Mesothelial cell of epicardium (in vitro differentiated cells): Measurements from ENCODE around the gene HOXB3. TPM values are rescaled to one million over a fixed set of nuclear protein-coding genes. Genes with fewer than 3 reads are reported as not detected.

Experiments
- DNase-seq, 2 experiments: peaks; one replicate each; pipeline ENCODE4 v3.0.0; 2021; ENCODE audit warnings: low spot score in 2 of 2; ENCODE audit not compliant: unreplicated experiment in 2 of 2
- H3K27ac Mint-ChIP-seq: 2 replicates; pipeline ENCODE4 v1.8.0; 2021; ENCODE audit warnings: mixed read lengths
- H3K27me3 Mint-ChIP-seq: 2 replicates; pipeline ENCODE4 v1.8.0; 2021; ENCODE audit warnings: low read depth, mixed read lengths
- H3K36me3 Mint-ChIP-seq: 2 replicates; pipeline ENCODE4 v1.8.0; 2021; ENCODE audit warnings: mixed read lengths
- H3K4me1 Mint-ChIP-seq: 2 replicates; pipeline ENCODE4 v1.8.0; 2021; ENCODE audit warnings: mixed read lengths
- H3K4me3 Mint-ChIP-seq: 2 replicates; pipeline ENCODE4 v1.8.0; 2021; ENCODE audit warnings: mild to moderate bottlenecking, moderate library complexity, mixed read lengths
- H3K9me3 Mint-ChIP-seq: 2 replicates; pipeline ENCODE4 v1.8.0; 2021; ENCODE audit warnings: mixed read lengths
- CTCF ChIP-seq: fragments of 200-600 bp; sonication (generic); IDR thresholded peaks from one replicate; pipeline ENCODE4 v1.5.0; 2021; ENCODE audit warnings: antibody characterized with exemption; ENCODE audit not compliant: unreplicated experiment
- total RNA-seq: library from RNA; stranded (reverse); gene quantifications from 3 replicates; pipeline ENCODE4 v1.2.1, GENCODE V29; 2021

The HOXB3 gene
- total RNA-seq, 1 donor from 2014 or later, result 303 TPM

DNA sequence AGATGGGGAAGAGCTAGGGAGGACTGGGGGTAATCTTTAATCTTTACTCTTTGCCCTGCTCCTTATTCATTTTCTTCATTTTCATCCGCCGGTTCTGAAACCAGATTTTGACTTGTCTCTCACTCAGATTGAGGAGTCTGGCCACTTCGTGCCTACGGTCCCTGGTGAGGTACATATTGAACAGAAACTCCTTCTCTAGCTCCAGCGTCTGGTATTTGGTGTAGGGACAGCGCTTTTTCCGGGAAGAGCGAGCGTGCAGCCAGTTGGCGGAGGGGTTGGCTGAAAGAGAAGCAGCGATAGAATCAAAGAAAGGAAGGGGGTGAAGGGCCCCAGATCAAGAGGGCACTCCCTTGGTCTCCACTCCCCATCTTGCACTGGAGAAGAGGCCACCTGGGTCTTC, 32.8 kb upstream of the HOXB3 start:
- H3K4me1 Mint-ChIP-seq, result peaks cover 62% of the 10 kb centered on the region
- TF ChIP-seq CTCF, result no peak
- peaks cover 78% of the 10 kb centered on the region for H3K27me3 Mint-ChIP-seq
- no peak overlapping the region for H3K27ac Mint-ChIP-seq
- peaks cover 18% of the 10 kb centered on the region for H3K36me3 Mint-ChIP-seq
- no peaks in the 10 kb centered on the region for H3K9me3 Mint-ChIP-seq
- H3K4me3 Mint-ChIP-seq, result no peak overlapping the region
- DNase-seq, result no peak

DNA sequence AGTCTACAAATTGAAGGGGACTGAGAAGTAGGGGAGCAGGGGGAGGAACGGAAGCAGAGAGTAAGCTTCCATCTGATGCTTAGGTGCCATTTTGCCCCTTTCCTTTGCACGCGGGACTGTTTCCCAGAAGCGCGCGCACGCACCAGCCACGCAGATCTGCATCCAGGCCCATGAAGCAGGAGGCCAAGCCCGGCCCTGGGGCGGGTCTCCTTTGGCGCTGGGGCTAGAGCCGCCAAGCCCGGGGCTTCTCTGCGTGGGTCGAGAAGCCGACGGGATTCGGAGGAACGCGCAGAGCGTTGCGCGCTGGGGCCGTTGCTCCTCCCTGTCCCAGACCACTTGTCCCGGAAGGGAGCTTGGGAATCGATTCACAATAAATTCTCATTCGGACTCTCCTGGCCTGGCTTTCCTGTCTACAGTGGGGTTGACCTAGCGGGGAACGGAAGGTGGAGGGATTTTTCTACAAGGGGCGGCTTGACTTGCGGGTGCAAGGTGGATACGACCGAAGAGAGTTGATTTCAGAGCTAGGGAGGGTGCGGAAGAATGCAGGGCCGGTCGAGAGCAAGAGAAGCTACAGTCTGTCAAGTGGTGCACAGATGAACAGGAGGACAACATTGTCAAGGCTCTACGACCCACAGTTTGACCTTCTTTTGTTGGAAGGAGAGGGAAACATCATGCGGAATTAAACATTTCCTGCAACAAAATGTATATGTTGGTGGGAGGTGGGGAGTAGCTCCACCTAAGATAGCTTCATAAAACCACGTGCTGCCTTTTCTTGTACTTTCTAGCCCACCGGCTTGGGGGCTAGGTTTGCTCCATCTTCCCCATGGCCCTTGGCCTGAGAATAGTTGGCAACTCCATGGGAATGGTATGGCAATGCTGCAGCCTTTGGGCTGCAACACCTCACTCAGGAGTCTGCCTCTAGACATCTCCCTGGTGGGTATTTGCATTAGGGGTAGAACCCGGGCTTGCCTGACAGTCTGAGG, 31.7 kb upstream of the HOXB3 start:
- TF ChIP-seq CTCF, result no peak
- DNase-seq, result no peak
- peaks cover 76% of the 10 kb centered on the region for H3K27me3 Mint-ChIP-seq
- H3K27ac Mint-ChIP-seq, result peak overlapping the region; percentile 30
- H3K9me3 Mint-ChIP-seq, result no peaks in the 10 kb centered on the region
- peak overlapping the region; percentile 36 for H3K4me3 Mint-ChIP-seq
- peaks cover 64% of the 10 kb centered on the region for H3K4me1 Mint-ChIP-seq
- peaks cover 18% of the 10 kb centered on the region for H3K36me3 Mint-ChIP-seq

- TF ChIP-seq CTCF, result no peak
- Mint-ChIP-seq H3K4me3 (peak overlapping the region; percentile 47), H3K36me3 (peaks cover 18% of the 10 kb centered on the region), H3K27ac (peak overlapping the region; percentile 86), H3K27me3 (peaks cover 75% of the 10 kb centered on the region), H3K9me3 (no peaks in the 10 kb centered on the region), H3K4me1 (peaks cover 70% of the 10 kb centered on the region)
- DNase-seq, result no peak
These were observed 30.6 kb upstream of the HOXB3 start for GRCh38 chr17:48620461-48621139.

DNA sequence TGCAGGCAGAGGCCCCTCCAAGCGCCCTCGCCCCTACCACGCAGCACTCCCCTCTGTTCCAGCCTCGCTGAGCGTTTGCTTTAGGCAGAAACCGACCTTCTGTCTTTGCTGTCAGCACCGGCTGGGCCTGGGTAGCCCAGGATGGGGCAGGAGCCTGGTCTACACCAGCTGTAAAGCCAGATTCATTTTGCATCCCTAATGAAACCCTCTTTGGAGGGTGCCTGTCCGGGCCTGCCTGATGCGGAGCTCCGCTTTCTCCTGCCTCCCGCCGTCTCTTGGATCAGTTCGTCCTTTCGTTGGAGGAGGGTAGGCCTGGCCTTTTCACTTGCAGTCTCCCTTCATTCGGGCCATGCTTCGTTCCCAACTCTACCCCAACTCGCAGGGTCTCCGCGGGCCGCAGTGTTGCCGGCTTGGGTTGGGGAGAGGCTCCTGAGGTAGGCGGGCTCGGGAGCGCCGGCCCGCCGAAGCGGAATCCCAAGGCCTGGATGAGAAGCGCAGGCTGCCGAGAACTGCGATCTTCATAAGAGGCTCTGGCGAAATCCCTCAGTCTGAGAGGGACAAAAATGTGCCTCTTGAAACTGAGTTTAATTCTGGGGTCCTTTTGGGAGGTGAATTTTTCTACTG, 29.9 kb upstream of the HOXB3 start:
- Mint-ChIP-seq H3K9me3 (no peaks in the 10 kb centered on the region), H3K27ac (peak overlapping the region; percentile 93), H3K36me3 (peaks cover 18% of the 10 kb centered on the region), H3K27me3 (peaks cover 74% of the 10 kb centered on the region), H3K4me1 (peaks cover 76% of the 10 kb centered on the region), H3K4me3 (peak overlapping the region; percentile 69)
- DNase-seq, result no peak
- no peak for TF ChIP-seq CTCF

GRCh38 chr17:48618256-48618896, 28.3 kb upstream of the HOXB3 start:
- Mint-ChIP-seq H3K9me3 (no peaks in the 10 kb centered on the region), H3K27me3 (peaks cover 60% of the 10 kb centered on the region), H3K36me3 (peaks cover 18% of the 10 kb centered on the region), H3K4me3 (peak overlapping the region; percentile 69), H3K27ac (peak overlapping the region; percentile 94), H3K4me1 (peaks cover 68% of the 10 kb centered on the region)
- DNase-seq, result peak; percentile 88 to 99
- peak; percentile 98 for TF ChIP-seq CTCF
